Left renal pelvis (tissue), 4 donors: ENCODE data around the gene OR4A5. TPM values are rescaled to one million over a fixed set of nuclear protein-coding genes. Genes with fewer than 3 reads are reported as not detected.
"Not testable (repeated sequence)": the region's sequence is repeated elsewhere in the genome, so short reads cannot be mapped to it uniquely, and the experiment has no call there.

Experiments
- DNase-seq, 4 donors: peaks; one replicate each; pipeline ENCODE4 v3.0.0-alpha.2; 2013; ENCODE audit warnings: low read depth in 4 of 4, low spot score in 3 of 4
- polyA plus RNA-seq, 4 donors: library from polyadenylated mRNA; unstranded; fragments of 120-200 nt; gene quantifications; one replicate each; pipeline ENCODE4 v1.2.1, GENCODE V29; 2013; ENCODE audit not compliant: insufficient read length in 4 of 4

The OR4A5 gene
- polyA plus RNA-seq = not detected

GRCh38 chr11:54706532-54706931 lies at the start of gene OR4A5:
OR4A5 (plus strand) TSS chr11:54706832; CDS start chr11:54706885, 53 bp downstream.
- not testable (repeated sequence) for DNase-seq

- DNase-seq = not testable (repeated sequence)
Measured at GRCh38 chr11:54720094-54720493, 13.5 kb downstream of the OR4A5 start.

Other genes with a start within 250 kb of the OR4A5 start
- gene OR4C46, start 102.8 kb upstream of the OR4A5 start, polyA plus RNA-seq = not detected